Measurements from ENCODE around the gene ARTN. TPM values are rescaled to one million over a fixed set of nuclear protein-coding genes. Genes with fewer than 3 reads are reported as not detected.
A peak's percentile ranks its signal among the peaks of the same experiment; 100 is the strongest.

ARTN gene
- total and polyA plus RNA-seq, 2 experiments from 2014 or later: 6.7 to 35.7 TPM

GRCh38 chr1:43947061-43947873 lies 13.7 kb downstream of the ARTN start:
- H3K9me2 ChIP-seq (ENCODE audit: insufficient read depth): no peaks in the 10 kb centered on the region
- Mint-ChIP-seq H3K4me3 (peak overlapping the region; percentile 88), H3K27ac (peak overlapping the region; percentile 42; the same call in 1 of the 2 replicates), H3K4me1 (peaks cover 29% of the 10 kb centered on the region), H3K27me3 (ENCODE audit: insufficient read depth, low read depth, poor library complexity) (peaks cover 7% of the 10 kb centered on the region), H3K9me3 (no peaks in the 10 kb centered on the region), H3K36me3 (ENCODE audit: low read depth) (no peaks in the 10 kb centered on the region; the same call in 2 of the 3 replicates)
- H3K4me1 ChIP-seq (ENCODE audit: insufficient read depth): peaks cover 5% of the 10 kb centered on the region
- peak overlapping the region; percentile 98; the same call in 1 of the 2 replicates for H3K27ac ChIP-seq (ENCODE audit: low read depth)
- DNase-seq (ENCODE audit: low spot score) (no peak), ATAC-seq (peak; percentile 0; the same call in 2 of the 3 replicates)
- no peaks in the 10 kb centered on the region for H3K27me3 ChIP-seq (ENCODE audit: insufficient read depth)
- H2AFZ ChIP-seq: peak overlapping the region; percentile 95
- TF ChIP-seq ZNF331 (CRISPR knock-in tag; IDR thresholded peaks at IDR 0.05; ENCODE audit: low read depth) (no peak), POLR2AphosphoS5 (IDR thresholded peaks at IDR 0.05; ENCODE audit: low read depth) (no peak), NANOG (IDR thresholded peaks at IDR 0.05; ENCODE audit: borderline replicate concordance) (no peak), EZH2phosphoT487 (IDR thresholded peaks at IDR 0.05; ENCODE audit: unreplicated experiment) (no peak), STAT1 (IDR thresholded peaks at IDR 0.05; ENCODE audit: unreplicated experiment) (no peak), ZNF462 (CRISPR knock-in tag; IDR thresholded peaks at IDR 0.05) (no peak), JUNB (IDR thresholded peaks at IDR 0.05; ENCODE audit: unreplicated experiment) (no peak), ZNF114 (CRISPR knock-in tag; IDR thresholded peaks at IDR 0.05) (no peak), EZH2 (IDR thresholded peaks at IDR 0.05; ENCODE audit: low read depth, unreplicated experiment) (no peak), ETS1 (IDR thresholded peaks at IDR 0.05) (no peak), CREB1 (CRISPR knock-in tag; IDR thresholded peaks at IDR 0.05; ENCODE audit: low read depth) (no peak)
- TF ChIP-seq, protein P1, sequence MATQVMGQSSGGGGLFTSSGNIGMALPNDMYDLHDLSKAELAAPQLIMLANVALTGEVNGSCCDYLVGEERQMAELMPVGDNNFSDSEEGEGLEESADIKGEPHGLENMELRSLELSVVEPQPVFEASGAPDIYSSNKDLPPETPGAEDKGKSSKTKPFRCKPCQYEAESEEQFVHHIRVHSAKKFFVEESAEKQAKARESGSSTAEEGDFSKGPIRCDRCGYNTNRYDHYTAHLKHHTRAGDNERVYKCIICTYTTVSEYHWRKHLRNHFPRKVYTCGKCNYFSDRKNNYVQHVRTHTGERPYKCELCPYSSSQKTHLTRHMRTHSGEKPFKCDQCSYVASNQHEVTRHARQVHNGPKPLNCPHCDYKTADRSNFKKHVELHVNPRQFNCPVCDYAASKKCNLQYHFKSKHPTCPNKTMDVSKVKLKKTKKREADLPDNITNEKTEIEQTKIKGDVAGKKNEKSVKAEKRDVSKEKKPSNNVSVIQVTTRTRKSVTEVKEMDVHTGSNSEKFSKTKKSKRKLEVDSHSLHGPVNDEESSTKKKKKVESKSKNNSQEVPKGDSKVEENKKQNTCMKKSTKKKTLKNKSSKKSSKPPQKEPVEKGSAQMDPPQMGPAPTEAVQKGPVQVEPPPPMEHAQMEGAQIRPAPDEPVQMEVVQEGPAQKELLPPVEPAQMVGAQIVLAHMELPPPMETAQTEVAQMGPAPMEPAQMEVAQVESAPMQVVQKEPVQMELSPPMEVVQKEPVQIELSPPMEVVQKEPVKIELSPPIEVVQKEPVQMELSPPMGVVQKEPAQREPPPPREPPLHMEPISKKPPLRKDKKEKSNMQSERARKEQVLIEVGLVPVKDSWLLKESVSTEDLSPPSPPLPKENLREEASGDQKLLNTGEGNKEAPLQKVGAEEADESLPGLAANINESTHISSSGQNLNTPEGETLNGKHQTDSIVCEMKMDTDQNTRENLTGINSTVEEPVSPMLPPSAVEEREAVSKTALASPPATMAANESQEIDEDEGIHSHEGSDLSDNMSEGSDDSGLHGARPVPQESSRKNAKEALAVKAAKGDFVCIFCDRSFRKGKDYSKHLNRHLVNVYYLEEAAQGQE (IDR thresholded peaks at IDR 0.05; ENCODE audit: unreplicated experiment): no peak
- TF ChIP-seq, protein P2, sequence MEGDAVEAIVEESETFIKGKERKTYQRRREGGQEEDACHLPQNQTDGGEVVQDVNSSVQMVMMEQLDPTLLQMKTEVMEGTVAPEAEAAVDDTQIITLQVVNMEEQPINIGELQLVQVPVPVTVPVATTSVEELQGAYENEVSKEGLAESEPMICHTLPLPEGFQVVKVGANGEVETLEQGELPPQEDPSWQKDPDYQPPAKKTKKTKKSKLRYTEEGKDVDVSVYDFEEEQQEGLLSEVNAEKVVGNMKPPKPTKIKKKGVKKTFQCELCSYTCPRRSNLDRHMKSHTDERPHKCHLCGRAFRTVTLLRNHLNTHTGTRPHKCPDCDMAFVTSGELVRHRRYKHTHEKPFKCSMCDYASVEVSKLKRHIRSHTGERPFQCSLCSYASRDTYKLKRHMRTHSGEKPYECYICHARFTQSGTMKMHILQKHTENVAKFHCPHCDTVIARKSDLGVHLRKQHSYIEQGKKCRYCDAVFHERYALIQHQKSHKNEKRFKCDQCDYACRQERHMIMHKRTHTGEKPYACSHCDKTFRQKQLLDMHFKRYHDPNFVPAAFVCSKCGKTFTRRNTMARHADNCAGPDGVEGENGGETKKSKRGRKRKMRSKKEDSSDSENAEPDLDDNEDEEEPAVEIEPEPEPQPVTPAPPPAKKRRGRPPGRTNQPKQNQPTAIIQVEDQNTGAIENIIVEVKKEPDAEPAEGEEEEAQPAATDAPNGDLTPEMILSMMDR (conservative IDR thresholded peaks at IDR 0.05; ENCODE audit: low read depth in 2 of 2): no peak
- peak overlapping the region; percentile 88 for H3K4me3 ChIP-seq
- no peaks in the 10 kb centered on the region; the same call in 1 of the 2 replicates for H4K20me1 ChIP-seq (replicated peaks; ENCODE audit: insufficient read depth)
- 0 out of 2 replicates have a peak, but pooled peaks cover 7% of the 10 kb centered on the region for H3F3A ChIP-seq (replicated peaks; ENCODE audit: low read depth)
- no peaks in the 10 kb centered on the region; the same call in 1 of the 2 replicates for H3K79me2 ChIP-seq (replicated peaks; ENCODE audit: insufficient read depth)
- H3K4me2 ChIP-seq: peak overlapping the region; percentile 97
- no peaks in the 10 kb centered on the region for H3K36me3 ChIP-seq (ENCODE audit: insufficient read depth)

Data from GM23338 (cell line).